SU-DHL-6 (cell line): Measurements from ENCODE around the gene SEMA5A.

Source experiments
- H2AFZ ChIP-seq: fragments of 200-600 bp; sonication (generic); 2 replicates; pipeline ENCODE4 v1.6.1; 2014; ENCODE audit warnings: low read depth, mild to moderate bottlenecking, moderate library complexity, mixed read lengths, antibody characterized with exemption, low read length; ENCODE audit not compliant: severe bottlenecking
- H3F3A ChIP-seq: fragments of 200-600 bp; shearing (Covaris generic); 2 replicates; pipeline ENCODE4 v1.6.0; 2016; ENCODE audit warnings: antibody characterized with exemption, mild to moderate bottlenecking; ENCODE audit not compliant: insufficient read depth
- H3K27ac ChIP-seq: fragments of 200-600 bp; sonication (generic); 2 replicates; pipeline ENCODE4 v1.5.1; 2016; ENCODE audit warnings: low read depth, mild to moderate bottlenecking, low read length, moderate library complexity, mixed read lengths
- H3K27me3 ChIP-seq: fragments of 200-600 bp; sonication (generic), shearing (Covaris generic); 2 replicates; pipeline ENCODE4 v1.6.0; 2014; ENCODE audit warnings: mild to moderate bottlenecking, low read length
- H3K36me3 ChIP-seq: fragments of 200-600 bp; sonication (generic); 2 replicates; pipeline ENCODE4 v1.6.1; 2014; ENCODE audit warnings: mild to moderate bottlenecking, low read length, mixed read lengths
- H3K4me2 ChIP-seq: fragments of 300-600, 200-600 bp; shearing (Covaris generic), sonication (generic); 2 replicates; pipeline ENCODE4 v1.6.0; 2014; ENCODE audit warnings: low read length, low read depth, mild to moderate bottlenecking; ENCODE audit not compliant: poor library complexity, severe bottlenecking
- H3K4me3 ChIP-seq: fragments of 200-600 bp; sonication (generic); 2 replicates; pipeline ENCODE4 v1.5.1; 2014; ENCODE audit warnings: antibody characterized with exemption, low read length, mild to moderate bottlenecking, mixed read lengths; ENCODE audit not compliant: insufficient read depth, poor library complexity, severe bottlenecking
- H3K79me2 ChIP-seq: fragments of 200-600 bp; sonication (generic); 2 replicates; pipeline ENCODE4 v1.6.1; 2014; ENCODE audit warnings: mild to moderate bottlenecking, low read length, moderate library complexity; ENCODE audit not compliant: insufficient read depth
- H3K9ac ChIP-seq: fragments of 200-600 bp; sonication (generic); 2 replicates; pipeline ENCODE4 v1.7.0; 2014; ENCODE audit warnings: mild to moderate bottlenecking, low read length
- H3K9me2 ChIP-seq: fragments of 200-600 bp; sonication (generic); replicated peaks from 2 replicates; pipeline ENCODE4 v1.6.1; 2014; ENCODE audit warnings: low read length; ENCODE audit not compliant: insufficient read depth
- H3K9me3 ChIP-seq: fragments of 200-600 bp; sonication (generic); 2 replicates; pipeline ENCODE4 v1.6.1; 2014; ENCODE audit warnings: low read length, mixed read lengths; ENCODE audit not compliant: insufficient read depth
- H4K20me1 ChIP-seq: fragments of 200-600 bp; sonication (generic); 2 replicates; pipeline ENCODE4 v1.6.1; 2014; ENCODE audit warnings: low read depth, mild to moderate bottlenecking, antibody characterized with exemption, low read length, moderate library complexity, mixed read lengths
- CTCF ChIP-seq: fragments of 200-600 bp; sonication (generic); IDR thresholded peaks from one replicate; pipeline ENCODE4 v1.5.1; 2017; ENCODE audit warnings: antibody characterized with exemption, mild to moderate bottlenecking, low read length, moderate library complexity; ENCODE audit not compliant: insufficient read depth, poor library complexity, severe bottlenecking
- EZH2phosphoT487 ChIP-seq: fragments of 200-600 bp; sonication (generic), shearing (Covaris generic); conservative IDR thresholded peaks from 2 replicates; pipeline ENCODE4 v1.6.1; 2018; ENCODE audit warnings: mild to moderate bottlenecking, antibody characterized with exemption, low read length, moderate library complexity, mixed read lengths

SEMA5A gene

GRCh38 chr5:9374025-9374424 lies 171.8 kb downstream of the SEMA5A start:
- H3K9me2 ChIP-seq: no peaks in the 10 kb centered on the region
- H3K79me2 ChIP-seq: no peaks in the 10 kb centered on the region
- H3K9me3 ChIP-seq: no peaks in the 10 kb centered on the region
- H3F3A ChIP-seq: no peaks in the 10 kb centered on the region
- no peak overlapping the region for H3K4me3 ChIP-seq
- H3K9ac ChIP-seq: no peak overlapping the region
- no peak overlapping the region for H3K27ac ChIP-seq
- H2AFZ ChIP-seq: no peak overlapping the region
- H3K27me3 ChIP-seq: no peaks in the 10 kb centered on the region
- no peak overlapping the region for H3K4me2 ChIP-seq
- no peaks in the 10 kb centered on the region for H4K20me1 ChIP-seq
- no peak for TF ChIP-seq CTCF
- TF ChIP-seq EZH2phosphoT487: no peak
- H3K36me3 ChIP-seq: no peaks in the 10 kb centered on the region

- H3K9me2 ChIP-seq: no peaks in the 10 kb centered on the region
Measured at GRCh38 chr5:9373571-9373970, 172.3 kb downstream of the SEMA5A start.

GRCh38 chr5:9370256-9370655 lies 175.6 kb downstream of the SEMA5A start:
- no peak overlapping the region for H3K4me2 ChIP-seq
- H3K9ac ChIP-seq: no peak overlapping the region
- no peaks in the 10 kb centered on the region for H3K27me3 ChIP-seq
- no peak for TF ChIP-seq EZH2phosphoT487
- TF ChIP-seq CTCF: no peak
- no peaks in the 10 kb centered on the region for H3K79me2 ChIP-seq
- H3K36me3 ChIP-seq: no peaks in the 10 kb centered on the region
- H3F3A ChIP-seq: no peaks in the 10 kb centered on the region
- H3K9me3 ChIP-seq: no peaks in the 10 kb centered on the region
- no peak overlapping the region for H3K4me3 ChIP-seq
- H4K20me1 ChIP-seq: no peaks in the 10 kb centered on the region
- no peak overlapping the region for H3K27ac ChIP-seq
- no peak overlapping the region for H2AFZ ChIP-seq
- no peaks in the 10 kb centered on the region for H3K9me2 ChIP-seq

More at GRCh38 chr5:9373571-9373970, 172.3 kb downstream of the SEMA5A start:
- Histone ChIP-seq H3K79me2 (no peaks in the 10 kb centered on the region), H3K4me3 (no peak overlapping the region), H3K9me3 (no peaks in the 10 kb centered on the region), H4K20me1 (no peaks in the 10 kb centered on the region), H2AFZ (no peak overlapping the region), H3K9ac (no peak overlapping the region), H3K27ac (no peak overlapping the region), H3K4me2 (no peak overlapping the region), H3K27me3 (no peaks in the 10 kb centered on the region), H3K36me3 (no peaks in the 10 kb centered on the region), H3F3A (no peaks in the 10 kb centered on the region)
- TF ChIP-seq CTCF: no peak
- no peak for TF ChIP-seq EZH2phosphoT487

DNA sequence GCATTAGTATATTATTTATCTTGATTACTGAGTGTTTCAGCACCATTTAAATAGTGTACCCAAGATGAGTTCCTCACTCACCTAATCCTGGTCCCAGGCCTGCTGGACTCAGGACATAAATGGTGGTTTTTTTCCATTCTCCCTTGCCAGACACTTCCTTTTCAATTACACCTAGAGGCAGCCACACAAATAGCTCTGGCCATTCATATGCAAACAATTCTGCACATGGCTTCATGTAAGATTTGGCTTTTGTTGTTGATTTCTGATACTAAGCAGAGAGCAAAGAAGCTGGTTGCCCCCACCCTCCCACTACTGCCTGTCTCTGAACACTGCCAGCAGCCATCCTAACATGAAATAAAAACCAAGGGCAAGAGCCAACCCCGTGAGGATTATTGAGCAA lies 180.4 kb downstream of the SEMA5A start:
- H3K4me2 ChIP-seq: no peak overlapping the region
- H3K36me3 ChIP-seq: no peaks in the 10 kb centered on the region
- H3K27ac ChIP-seq: no peak overlapping the region

More for the DNA sequence above, 180.4 kb downstream of the SEMA5A start:
- H2AFZ ChIP-seq: no peak overlapping the region
- H3K4me3 ChIP-seq: no peak overlapping the region
- no peaks in the 10 kb centered on the region for H3K9me3 ChIP-seq
- TF ChIP-seq CTCF: no peak
- no peak for TF ChIP-seq EZH2phosphoT487
- no peaks in the 10 kb centered on the region for H3F3A ChIP-seq
- H4K20me1 ChIP-seq: no peaks in the 10 kb centered on the region
- H3K27me3 ChIP-seq: no peaks in the 10 kb centered on the region
- H3K9me2 ChIP-seq: no peaks in the 10 kb centered on the region
- H3K9ac ChIP-seq: no peak overlapping the region
- H3K79me2 ChIP-seq: no peaks in the 10 kb centered on the region
